Smooth muscle cell (in vitro differentiated cells): Measurements from ENCODE around the gene SYCN. TPM values are rescaled to one million over a fixed set of nuclear protein-coding genes. Genes with fewer than 3 reads are reported as not detected.

Source experiments
- DNase-seq: peaks from one replicate; lab custom pipeline; 2025; ENCODE audit not compliant: unreplicated experiment; lab: John Stamatoyannopoulos, UW
- H2AFZ ChIP-seq: fragments of 200-600 bp; sonication (generic); 2 replicates; pipeline ENCODE4 v1.6.0; 2016; ENCODE audit warnings: antibody characterized with exemption, low read depth, mild to moderate bottlenecking
- H3F3A ChIP-seq: fragments of 200-600 bp; sonication (generic); 2 replicates; pipeline ENCODE4 v1.6.0; 2017; ENCODE audit warnings: antibody characterized with exemption, low read depth
- H3K27ac ChIP-seq: fragments of 200-600 bp; sonication (generic); 2 replicates; pipeline ENCODE4 v1.5.1; 2016; ENCODE audit warnings: low read depth, mild to moderate bottlenecking
- H3K27me3 ChIP-seq: fragments of 200-600 bp; sonication (generic); 2 replicates; pipeline ENCODE4 v1.6.1; 2016; ENCODE audit warnings: low read depth, mild to moderate bottlenecking
- H3K36me3 ChIP-seq: fragments of 200-600 bp; sonication (generic); 2 replicates; pipeline ENCODE4 v1.5.1; 2016; ENCODE audit warnings: low read depth
- H3K4me1 ChIP-seq: fragments of 200-600 bp; sonication (generic); 2 replicates; pipeline ENCODE4 v1.5.1; 2016; ENCODE audit warnings: low read depth
- H3K4me2 ChIP-seq: fragments of 200-600 bp; sonication (generic); 2 replicates; pipeline ENCODE4 v1.6.0; 2016; ENCODE audit warnings: mild to moderate bottlenecking
- H3K4me3 ChIP-seq: fragments of 200-600 bp; sonication (generic); 2 replicates; pipeline ENCODE4 v1.5.1; 2016; ENCODE audit warnings: mild to moderate bottlenecking
- H3K79me2 ChIP-seq: fragments of 200-600 bp; sonication (generic); 2 replicates; pipeline ENCODE4 v1.6.0; 2016; ENCODE audit warnings: low read depth, mild to moderate bottlenecking
- H3K9ac ChIP-seq: fragments of 200-600 bp; sonication (generic); 2 replicates; pipeline ENCODE4 v1.6.0; 2016; ENCODE audit warnings: low read depth
- H3K9me3 ChIP-seq: fragments of 200-600 bp; sonication (generic); replicated peaks from 2 replicates; pipeline ENCODE4 v1.5.1; 2016; ENCODE audit warnings: low read depth
- H4K20me1 ChIP-seq: fragments of 200-600 bp; sonication (generic); 2 replicates; pipeline ENCODE4 v1.6.0; 2016; ENCODE audit warnings: low read depth
- WGBS: methylation state at CpG from one replicate; pipeline ENCODE4 v1.1.7; 2016; ENCODE audit warnings: low lambda C conversion rate; 5-methylcytosine and 5-hydroxymethylcytosine counted together
- polyA plus RNA-seq: library from polyadenylated mRNA; unstranded; fragments of >200 nt; fragmentation: Nextera tagmentation; extraction: Ambion mirVana; gene quantifications from 2 replicates; pipeline ENCODE4 v1.2.1, GENCODE V29; 2016
- total RNA-seq: library from RNA; depleted of rRNA; stranded (reverse); fragments of >200 nt; gene quantifications from 2 replicates; pipeline ENCODE4 v1.2.3, GENCODE V29; 2014
- TF ChIP-seq, protein P1 (sequence below): fragments of 200-600 bp; sonication (generic); IDR thresholded peaks from 2 replicates; pipeline ENCODE4 v1.5.1; 2017; ENCODE audit warnings: borderline replicate concordance, mild to moderate bottlenecking, antibody characterized with exemption; ENCODE audit not compliant: insufficient read depth, poor library complexity, severe bottlenecking

SYCN gene, protein sequence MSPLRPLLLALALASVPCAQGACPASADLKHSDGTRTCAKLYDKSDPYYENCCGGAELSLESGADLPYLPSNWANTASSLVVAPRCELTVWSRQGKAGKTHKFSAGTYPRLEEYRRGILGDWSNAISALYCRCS
- total RNA-seq, result not detected in 2 replicates
- polyA plus RNA-seq, result not detected in 2 replicates

DNA sequence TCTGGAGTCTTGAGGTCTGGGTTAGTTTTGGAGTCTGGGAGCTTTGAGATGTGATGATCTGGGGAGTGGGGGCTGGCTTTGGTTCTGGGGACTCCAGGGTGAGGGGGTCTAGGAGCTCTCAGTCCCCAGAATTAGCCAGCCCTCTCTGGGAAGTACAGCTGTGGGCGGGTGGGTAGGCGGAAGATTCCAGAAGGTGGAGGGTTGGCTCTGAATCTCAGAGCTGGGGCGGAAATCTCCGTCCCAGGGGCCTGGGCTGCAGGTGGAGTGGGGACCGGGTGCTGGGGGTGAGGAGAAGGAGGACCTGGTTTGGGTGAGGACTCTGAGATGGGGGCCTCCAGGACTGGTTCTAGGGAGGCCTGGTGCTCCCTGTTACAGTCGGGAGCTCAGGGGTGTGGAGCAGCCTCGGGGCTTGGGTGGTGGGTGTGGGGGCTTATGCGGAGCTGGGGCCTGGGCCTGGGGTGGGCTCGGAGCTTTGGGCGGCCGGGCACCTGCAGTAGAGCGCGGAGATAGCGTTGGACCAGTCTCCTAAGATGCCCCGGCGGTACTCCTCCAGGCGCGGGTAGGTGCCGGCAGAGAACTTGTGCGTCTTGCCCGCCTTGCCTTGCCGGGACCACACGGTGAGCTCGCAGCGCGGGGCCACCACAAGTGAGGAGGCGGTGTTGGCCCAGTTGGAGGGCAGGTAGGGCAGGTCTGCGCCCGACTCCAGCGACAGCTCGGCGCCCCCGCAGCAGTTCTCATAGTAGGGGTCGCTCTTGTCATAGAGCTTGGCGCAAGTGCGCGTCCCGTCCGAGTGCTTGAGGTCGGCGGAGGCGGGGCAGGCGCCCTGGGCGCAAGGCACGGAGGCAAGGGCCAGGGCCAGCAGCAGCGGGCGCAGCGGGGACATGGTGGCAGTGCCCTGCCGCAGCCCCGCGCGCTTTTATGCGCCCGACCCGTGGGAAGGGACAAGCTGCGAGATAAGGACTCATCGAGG is at the start of gene SYCN:
TSS of gene SYCN (minus strand) at position 892 of the 970 bp plus-strand sequence. CDS start at position 883, 9 bp downstream.
- no peak within 1 kb of the TSS for H2AFZ ChIP-seq
- no peak within 1 kb of the TSS for H3K4me2 ChIP-seq
- H3K27ac ChIP-seq, result no peak within 1 kb of the TSS

DNA sequence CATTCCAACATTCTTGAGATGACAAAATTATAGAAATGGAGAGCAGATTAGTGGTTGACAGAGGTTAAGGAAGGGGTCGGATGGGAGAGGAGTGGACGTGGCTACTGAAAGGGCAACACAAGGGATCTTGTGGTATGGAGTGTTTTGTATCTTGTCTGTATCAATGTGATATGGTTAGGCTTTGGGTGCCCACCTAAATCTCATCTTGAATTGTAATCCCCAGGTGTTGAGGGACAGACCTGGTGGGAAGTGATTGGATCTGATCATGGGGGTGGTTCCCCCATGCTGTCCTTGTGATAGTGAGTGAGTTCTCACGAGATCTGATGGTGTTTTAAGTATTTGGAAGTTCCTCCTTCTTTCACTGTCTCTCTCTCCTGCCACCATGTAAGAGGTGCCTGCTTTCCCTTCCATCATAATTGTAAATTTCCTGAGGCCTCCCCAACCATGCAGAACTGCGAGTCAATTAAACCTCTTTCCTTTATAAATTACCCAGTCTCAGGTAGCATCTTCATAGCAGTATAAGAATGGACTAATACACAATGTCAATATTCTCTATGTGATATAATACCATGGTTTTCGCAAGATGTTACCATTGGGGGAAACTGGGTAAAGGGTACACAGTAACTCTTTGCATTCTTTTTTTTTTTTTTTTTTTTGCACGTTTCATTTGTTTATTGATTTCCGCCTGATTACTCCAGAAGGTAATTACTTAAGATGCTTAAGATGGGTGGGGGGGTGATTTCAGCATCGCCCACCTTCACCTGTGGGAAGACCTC is 49.5 kb upstream of the SYCN start:
- Histone ChIP-seq H3K4me3 (no peak overlapping the region), H3K9ac (no peak overlapping the region), H3K4me2 (no peak overlapping the region), H3K79me2 (no peaks in the 10 kb centered on the region), H4K20me1 (no peaks in the 10 kb centered on the region), H3K9me3 (no peaks in the 10 kb centered on the region), H3F3A (no peaks in the 10 kb centered on the region), H3K27ac (no peak overlapping the region), H3K4me1 (no peaks in the 10 kb centered on the region), H3K27me3 (peaks cover 45% of the 10 kb centered on the region), H2AFZ (no peak overlapping the region), H3K36me3 (no peaks in the 10 kb centered on the region)
- WGBS, result 75% methylated on average over 8 of the region's 8 CpGs
- TF ChIP-seq, protein P1, sequence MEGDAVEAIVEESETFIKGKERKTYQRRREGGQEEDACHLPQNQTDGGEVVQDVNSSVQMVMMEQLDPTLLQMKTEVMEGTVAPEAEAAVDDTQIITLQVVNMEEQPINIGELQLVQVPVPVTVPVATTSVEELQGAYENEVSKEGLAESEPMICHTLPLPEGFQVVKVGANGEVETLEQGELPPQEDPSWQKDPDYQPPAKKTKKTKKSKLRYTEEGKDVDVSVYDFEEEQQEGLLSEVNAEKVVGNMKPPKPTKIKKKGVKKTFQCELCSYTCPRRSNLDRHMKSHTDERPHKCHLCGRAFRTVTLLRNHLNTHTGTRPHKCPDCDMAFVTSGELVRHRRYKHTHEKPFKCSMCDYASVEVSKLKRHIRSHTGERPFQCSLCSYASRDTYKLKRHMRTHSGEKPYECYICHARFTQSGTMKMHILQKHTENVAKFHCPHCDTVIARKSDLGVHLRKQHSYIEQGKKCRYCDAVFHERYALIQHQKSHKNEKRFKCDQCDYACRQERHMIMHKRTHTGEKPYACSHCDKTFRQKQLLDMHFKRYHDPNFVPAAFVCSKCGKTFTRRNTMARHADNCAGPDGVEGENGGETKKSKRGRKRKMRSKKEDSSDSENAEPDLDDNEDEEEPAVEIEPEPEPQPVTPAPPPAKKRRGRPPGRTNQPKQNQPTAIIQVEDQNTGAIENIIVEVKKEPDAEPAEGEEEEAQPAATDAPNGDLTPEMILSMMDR, result no peak
- DNase-seq, result no peak

More for the DNA sequence above, at the start of gene SYCN:
- Histone ChIP-seq H3F3A (no peaks in the 10 kb centered on the region), H4K20me1 (no peaks in the 10 kb centered on the region), H3K27me3 (no peaks in the 10 kb centered on the region), H3K79me2 (no peaks in the 10 kb centered on the region), H3K9ac (no peak within 1 kb of the TSS), H3K9me3 (no peaks in the 10 kb centered on the region), H3K36me3 (no peaks in the 10 kb centered on the region), H3K4me1 (no peaks in the 10 kb centered on the region), H3K4me3 (no peak within 1 kb of the TSS)
- WGBS, result 73% methylated on average over 51 of the region's 57 CpGs
- DNase-seq, result no peak
- TF ChIP-seq, protein P1, result no peak

DNA sequence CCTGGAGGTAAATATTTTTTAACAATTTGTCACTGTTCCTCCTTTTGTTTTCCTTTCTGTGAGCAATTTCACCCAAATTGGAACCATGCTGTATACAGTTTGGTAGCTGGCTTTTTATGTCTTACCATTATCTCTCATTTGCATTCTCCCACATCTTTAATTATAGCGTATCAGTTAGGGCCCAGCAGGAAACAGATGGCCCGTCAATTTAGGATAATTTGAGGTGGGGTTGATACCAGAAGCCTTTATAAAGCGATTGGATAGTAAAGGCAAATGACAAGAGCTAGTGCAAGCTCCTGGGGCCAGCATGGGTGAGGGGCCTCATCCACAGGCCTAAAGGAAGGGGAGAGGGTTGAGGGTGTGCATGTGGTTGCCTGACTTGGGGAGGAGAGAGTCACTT is 48.4 kb upstream of the SYCN start:
- 78% methylated on average over 3 of the region's 3 CpGs for WGBS
- peaks cover 56% of the 10 kb centered on the region for H3K27me3 ChIP-seq

More for the DNA sequence above, 48.4 kb upstream of the SYCN start:
- H3F3A ChIP-seq, result no peaks in the 10 kb centered on the region
- no peak overlapping the region for H3K27ac ChIP-seq
- no peaks in the 10 kb centered on the region for H3K4me1 ChIP-seq
- no peaks in the 10 kb centered on the region for H3K36me3 ChIP-seq
- no peak overlapping the region for H3K4me3 ChIP-seq
- H3K9me3 ChIP-seq, result no peaks in the 10 kb centered on the region
- H2AFZ ChIP-seq, result no peak overlapping the region
- TF ChIP-seq, protein P1, result no peak
- H3K4me2 ChIP-seq, result no peak overlapping the region
- DNase-seq, result no peak
- H3K79me2 ChIP-seq, result no peaks in the 10 kb centered on the region
- no peaks in the 10 kb centered on the region for H4K20me1 ChIP-seq
- no peak overlapping the region for H3K9ac ChIP-seq
